HG02884 (cell line): ENCODE measurements around the gene ITGB3.
A peak's percentile ranks its signal among the peaks of the same experiment; 100 is the strongest.

Experiments used
- ATAC-seq: cut with Tn5 transposase; IDR thresholded peaks from one replicate; pipeline ENCODE4 v1.9.1; 2021; ENCODE audit warnings: mild to moderate bottlenecking, moderate library complexity; ENCODE audit not compliant: unreplicated experiment

Gene ITGB3

GRCh38 chr17:47295874-47296255, 42.2 kb downstream of the ITGB3 start:
- ATAC-seq: no peak

- no peak for ATAC-seq
These were observed 44.2 kb downstream of the ITGB3 start for GRCh38 chr17:47297661-47298400.

- no peak for ATAC-seq
These were observed 45.1 kb downstream of the ITGB3 start for GRCh38 chr17:47298712-47299111.

- ATAC-seq: no peak
These were observed 45.7 kb downstream of the ITGB3 start for GRCh38 chr17:47299239-47299910.

GRCh38 chr17:47300718-47301117, 47.1 kb downstream of the ITGB3 start:
- no peak for ATAC-seq

- no peak for ATAC-seq
These were observed 47.5 kb downstream of the ITGB3 start for GRCh38 chr17:47301161-47301560.

- ATAC-seq: no peak
These were observed 48.2 kb downstream of the ITGB3 start for GRCh38 chr17:47301831-47302230.

GRCh38 chr17:47304186-47304585, 50.6 kb downstream of the ITGB3 start:
- no peak for ATAC-seq

GRCh38 chr17:47305302-47305923, 51.8 kb downstream of the ITGB3 start:
- no peak for ATAC-seq

- ATAC-seq: no peak
These were observed 56.6 kb downstream of the ITGB3 start for GRCh38 chr17:47310186-47310733.

- ATAC-seq: no peak
These were observed 57.8 kb downstream of the ITGB3 start for GRCh38 chr17:47311420-47311819.

- ATAC-seq: no peak
These were observed 62.0 kb downstream of the ITGB3 start for GRCh38 chr17:47315451-47316266.

- no peak for ATAC-seq
These were observed 62.7 kb downstream of the ITGB3 start for GRCh38 chr17:47316311-47316710.

GRCh38 chr17:47317119-47317518, 63.5 kb downstream of the ITGB3 start:
- no peak for ATAC-seq

GRCh38 chr17:47318197-47318918, 64.7 kb downstream of the ITGB3 start:
- ATAC-seq: no peak

GRCh38 chr17:47320879-47321502, 67.4 kb downstream of the ITGB3 start:
- ATAC-seq: no peak

- ATAC-seq: peak; percentile 80
These were observed 70.0 kb downstream of the ITGB3 start, which contains the start of gene EFCAB13 for GRCh38 chr17:47323382-47324223. TSS of gene EFCAB13 (plus strand) at chr17:47323955. CDS start at chr17:47328354, 4,399 bp downstream.

- ATAC-seq: peak; percentile 42
These were observed 70.8 kb downstream of the ITGB3 start for GRCh38 chr17:47324224-47325020.
